Measurements from ENCODE around the gene NEDD9. TPM values are rescaled to one million over a fixed set of nuclear protein-coding genes. Genes with fewer than 3 reads are reported as not detected.

Gene NEDD9
- total and polyA plus RNA-seq, 10 of the 15 experiments (the other 5 are each of a cell fraction or from before 2014, with no cell fraction given): 4.9 to 92.6 (median 14.6) TPM

DNA sequence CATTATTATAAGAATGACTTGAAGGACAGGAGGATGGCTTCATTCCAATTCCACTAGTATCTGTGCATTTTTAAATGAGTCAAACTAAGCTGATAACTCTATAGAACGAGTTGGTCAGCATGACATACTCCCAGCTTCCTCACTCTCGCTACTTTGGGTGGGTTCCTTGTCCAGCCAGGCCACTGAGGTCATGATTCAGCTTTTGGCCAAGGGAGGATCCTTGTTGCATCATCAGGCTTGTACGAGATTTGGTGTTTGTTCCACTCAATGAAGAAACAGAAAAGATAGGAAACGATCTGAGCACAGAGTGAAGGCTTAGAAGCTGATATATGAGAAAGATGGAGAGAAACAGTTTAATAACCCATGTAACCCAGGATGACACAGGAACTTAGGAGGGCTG lies 19.8 kb downstream of the NEDD9 start (continued):
- no peak for TF ChIP-seq RUNX3 (IDR thresholded peaks at IDR 0.05; ENCODE audit: low read length)
- no peak for TF ChIP-seq GATAD2B (conservative IDR thresholded peaks at IDR 0.05; ENCODE audit: low read depth)
- TF ChIP-seq ZNF217 (IDR thresholded peaks at IDR 0.05): no peak
- no peak for TF ChIP-seq HCFC1 (IDR thresholded peaks at IDR 0.05; ENCODE audit: low read length)

DNA sequence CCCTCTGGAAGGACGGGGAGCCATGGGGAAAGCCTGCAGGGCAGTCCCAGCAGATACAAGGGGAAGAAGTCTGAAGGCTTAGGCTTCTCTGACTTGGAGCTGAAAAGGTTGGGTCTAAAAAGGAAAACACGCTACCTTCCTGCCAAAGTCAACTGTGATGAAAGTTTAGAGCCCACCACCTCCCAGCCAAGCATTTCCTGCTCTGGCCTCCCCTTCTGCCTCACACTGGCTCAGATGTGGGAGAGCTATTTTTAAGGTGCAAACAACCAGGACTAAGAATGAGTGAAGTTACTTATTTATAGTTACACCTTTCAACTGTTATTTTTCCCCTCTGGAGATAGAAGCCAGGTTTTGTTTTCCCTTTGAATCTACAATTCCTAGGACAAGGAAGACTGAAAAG lies 21.2 kb downstream of the NEDD9 start:
- Histone ChIP-seq H3K79me2 (ENCODE audit: control insufficient read depth, insufficient read depth, low read length) (peaks cover 2% of the 10 kb centered on the region), H3K4me2 (ENCODE audit: control insufficient read depth, insufficient read depth) (no peak overlapping the region), H3K9me3 (replicated peaks; ENCODE audit: control insufficient read depth, insufficient read depth, low read length) (no peaks in the 10 kb centered on the region), H2AFZ (ENCODE audit: control insufficient read depth, low read depth, low read length) (no peak overlapping the region), H3K4me3 (no peak overlapping the region), H3K9ac (ENCODE audit: control insufficient read depth, insufficient read depth, low read length) (no peak overlapping the region), H3K36me3 (ENCODE audit: control insufficient read depth in 2 of 2, insufficient read depth in 2 of 2, low read length in 1 of 2) (peaks cover 10 to 36% of the 10 kb centered on the region in 2 experiments), H3K27me3 (replicated peaks in 1 of 2; ENCODE audit: control insufficient read depth in 2 of 2, insufficient read depth in 2 of 2, low read length in 1 of 2) (no peaks in the 10 kb centered on the region), H3K27ac (ENCODE audit: control insufficient read depth, insufficient read depth) (no peak overlapping the region), H4K20me1 (ENCODE audit: control insufficient read depth, insufficient read depth) (no peaks in the 10 kb centered on the region), H3K4me1 (ENCODE audit: control insufficient read depth, insufficient read depth, low read length) (0 out of 2 replicates have a peak, but pooled peaks cover 3% of the 10 kb centered on the region)
- DNase-seq (ENCODE audit: low read depth, low spot score): no peak
- ChIA-PET RAD21 (ENCODE audit: unreplicated experiment) (no interaction called here), CTCF (interaction anchor here (2.0 kb wide), 1 partner anchor 11 kb away, joined by 6 read pairs; no protein-coding TSS in a partner anchor), POLR2A (no interaction called here), SMC1A (ENCODE audit: uncharacterized antibody, unreplicated experiment) (interaction anchor here (1.0 to 1.1 kb wide), 2 partner anchors 47 to 284 kb away, joined by 3 read pairs; no protein-coding TSS in a partner anchor)
- 85% methylated on average over 2 of the region's 2 CpGs for WGBS (ENCODE audit: insufficient coverage, insufficient replicate concordance, low lambda C conversion rate, missing lambda C conversion rate)
- FAIRE-seq: no peak
- TF ChIP-seq FOXM1 (IDR thresholded peaks at IDR 0.05; ENCODE audit: low read depth, low read length) (no peak), BCL11A (IDR thresholded peaks at IDR 0.05; ENCODE audit: low read depth, low read length) (no peak), SUZ12 (IDR thresholded peaks at IDR 0.05; ENCODE audit: unreplicated experiment) (no peak), GABPA (IDR thresholded peaks at IDR 0.05; ENCODE audit: low read depth) (no peak), MEF2B (IDR thresholded peaks at IDR 0.05; ENCODE audit: partially characterized antibody, poor library complexity, severe bottlenecking) (no peak)
- TF ChIP-seq, protein P1, sequence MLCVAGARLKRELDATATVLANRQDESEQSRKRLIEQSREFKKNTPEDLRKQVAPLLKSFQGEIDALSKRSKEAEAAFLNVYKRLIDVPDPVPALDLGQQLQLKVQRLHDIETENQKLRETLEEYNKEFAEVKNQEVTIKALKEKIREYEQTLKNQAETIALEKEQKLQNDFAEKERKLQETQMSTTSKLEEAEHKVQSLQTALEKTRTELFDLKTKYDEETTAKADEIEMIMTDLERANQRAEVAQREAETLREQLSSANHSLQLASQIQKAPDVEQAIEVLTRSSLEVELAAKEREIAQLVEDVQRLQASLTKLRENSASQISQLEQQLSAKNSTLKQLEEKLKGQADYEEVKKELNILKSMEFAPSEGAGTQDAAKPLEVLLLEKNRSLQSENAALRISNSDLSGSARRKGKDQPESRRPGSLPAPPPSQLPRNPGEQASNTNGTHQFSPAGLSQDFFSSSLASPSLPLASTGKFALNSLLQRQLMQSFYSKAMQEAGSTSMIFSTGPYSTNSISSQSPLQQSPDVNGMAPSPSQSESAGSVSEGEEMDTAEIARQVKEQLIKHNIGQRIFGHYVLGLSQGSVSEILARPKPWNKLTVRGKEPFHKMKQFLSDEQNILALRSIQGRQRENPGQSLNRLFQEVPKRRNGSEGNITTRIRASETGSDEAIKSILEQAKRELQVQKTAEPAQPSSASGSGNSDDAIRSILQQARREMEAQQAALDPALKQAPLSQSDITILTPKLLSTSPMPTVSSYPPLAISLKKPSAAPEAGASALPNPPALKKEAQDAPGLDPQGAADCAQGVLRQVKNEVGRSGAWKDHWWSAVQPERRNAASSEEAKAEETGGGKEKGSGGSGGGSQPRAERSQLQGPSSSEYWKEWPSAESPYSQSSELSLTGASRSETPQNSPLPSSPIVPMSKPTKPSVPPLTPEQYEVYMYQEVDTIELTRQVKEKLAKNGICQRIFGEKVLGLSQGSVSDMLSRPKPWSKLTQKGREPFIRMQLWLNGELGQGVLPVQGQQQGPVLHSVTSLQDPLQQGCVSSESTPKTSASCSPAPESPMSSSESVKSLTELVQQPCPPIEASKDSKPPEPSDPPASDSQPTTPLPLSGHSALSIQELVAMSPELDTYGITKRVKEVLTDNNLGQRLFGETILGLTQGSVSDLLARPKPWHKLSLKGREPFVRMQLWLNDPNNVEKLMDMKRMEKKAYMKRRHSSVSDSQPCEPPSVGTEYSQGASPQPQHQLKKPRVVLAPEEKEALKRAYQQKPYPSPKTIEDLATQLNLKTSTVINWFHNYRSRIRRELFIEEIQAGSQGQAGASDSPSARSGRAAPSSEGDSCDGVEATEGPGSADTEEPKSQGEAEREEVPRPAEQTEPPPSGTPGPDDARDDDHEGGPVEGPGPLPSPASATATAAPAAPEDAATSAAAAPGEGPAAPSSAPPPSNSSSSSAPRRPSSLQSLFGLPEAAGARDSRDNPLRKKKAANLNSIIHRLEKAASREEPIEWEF (IDR thresholded peaks at IDR 0.05; ENCODE audit: insufficient replicate concordance, low read depth, low read length): no peak
- in situ Hi-C loops (cut with MboI): no loop called here
- no TSS peak for BruUV-seq (replicated peaks)
- no peak for ATAC-seq
- intact Hi-C loops (cut with micrococcal nuclease; ENCODE audit: unreplicated experiment): no loop called here

Measured in GM12878 (cell line).